ENCODE measurements around the gene RSRC1.

GRCh38 chr3:158520433-158520832 lies 410.5 kb downstream of the RSRC1 start:
- TF ChIP-seq POLR2A (IDR thresholded peaks at IDR 0.05; ENCODE audit: low read length), result no peak
- no peak for TF ChIP-seq GATA1 (IDR thresholded peaks at IDR 0.05; ENCODE audit: low read depth, low read length)
